Immature natural killer cell (primary cell): ENCODE measurements around the gene METTL22. TPM values are rescaled to one million over a fixed set of nuclear protein-coding genes. Genes with fewer than 3 reads are reported as not detected.

Experiments used
- DNase-seq, 3 donors: peaks; one replicate each; pipeline ENCODE4 v3.0.0; 2022; ENCODE audit warnings: mixed read lengths in 1 of 3
- H3K27ac Mint-ChIP-seq, 6 donors: one replicate each; pipeline ENCODE4 v1.8.0; 2020; ENCODE audit warnings: mixed read lengths in 6 of 6, mild to moderate bottlenecking in 5 of 6, inconsistent platforms in 4 of 6, moderate library complexity in 3 of 6
- H3K27me3 Mint-ChIP-seq, 3 donors: one replicate each; pipeline ENCODE4 v1.8.0; 2020 to 2021; ENCODE audit warnings: low read depth in 3 of 3, mild to moderate bottlenecking in 3 of 3, mixed read lengths in 3 of 3, moderate library complexity in 3 of 3, inconsistent platforms in 1 of 3
- H3K36me3 Mint-ChIP-seq, 3 donors: one replicate each; pipeline ENCODE4 v1.8.0; 2020; ENCODE audit warnings: mixed read lengths in 3 of 3, inconsistent platforms in 2 of 3, mild to moderate bottlenecking in 2 of 3
- H3K4me1 Mint-ChIP-seq, 2 donors: one replicate each; pipeline ENCODE4 v1.8.0; 2020; ENCODE audit warnings: inconsistent platforms in 2 of 2, mild to moderate bottlenecking in 2 of 2, mixed read lengths in 2 of 2, moderate library complexity in 1 of 2
- H3K4me3 Mint-ChIP-seq, 5 donors: one replicate each; pipeline ENCODE4 v1.8.0; 2020; ENCODE audit warnings: mild to moderate bottlenecking in 5 of 5, mixed read lengths in 5 of 5, inconsistent platforms in 3 of 5, moderate library complexity in 3 of 5
- H3K9me3 Mint-ChIP-seq, 6 donors: one replicate each; pipeline ENCODE4 v1.8.0; 2020; ENCODE audit warnings: mild to moderate bottlenecking in 6 of 6, mixed read lengths in 6 of 6, inconsistent platforms in 4 of 6, moderate library complexity in 3 of 6
- polyA plus RNA-seq, 3 donors: library from polyadenylated mRNA; unstranded; fragments of 300-500 nt; fragmentation: Illumina TruSeq; gene quantifications; one replicate each; pipeline ENCODE4 v1.2.3, GENCODE V29; 2021

METTL22 gene
- polyA plus RNA-seq, 3 donors from 2014 or later = 7.5 to 9.9 (median 9.4) TPM

DNA sequence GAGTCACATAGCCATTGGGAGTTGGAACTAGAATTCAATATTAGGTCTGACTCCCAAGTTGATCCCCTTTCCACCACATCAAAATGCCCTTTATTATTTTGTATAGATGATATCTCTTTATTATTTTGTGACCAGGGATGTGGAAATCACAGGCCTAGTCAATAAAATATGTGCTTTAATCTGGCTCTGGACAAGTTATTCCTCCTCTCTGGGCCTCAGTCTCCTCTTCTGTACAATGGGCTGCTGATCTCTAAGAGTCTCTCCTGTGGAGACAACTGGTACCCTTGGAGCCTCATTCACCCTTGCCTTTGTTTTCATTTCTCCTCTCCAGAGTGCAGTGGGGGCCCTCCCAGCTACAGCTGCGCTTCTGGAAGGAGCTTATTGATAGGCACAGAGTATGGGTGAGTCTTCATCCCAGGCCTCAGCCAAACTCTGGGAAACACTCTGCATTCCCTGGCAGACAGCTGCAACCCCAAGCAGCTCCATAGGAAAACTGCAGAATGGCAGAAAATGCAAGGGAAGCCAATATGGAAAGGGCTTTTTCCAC, 48.6 kb downstream of the METTL22 start:
- Mint-ChIP-seq H3K4me3 (no peak overlapping the region), H3K27me3 (peaks cover 0 to 8% (median 6%) of the 10 kb centered on the region in 3 donors), H3K36me3 (peaks cover 0 to 16% (median 13%) of the 10 kb centered on the region in 3 donors), H3K9me3 (no peaks in the 10 kb centered on the region), H3K4me1 (peaks cover 8 to 9% of the 10 kb centered on the region in 2 donors), H3K27ac (no peak overlapping the region)
- DNase-seq = no peak

DNA sequence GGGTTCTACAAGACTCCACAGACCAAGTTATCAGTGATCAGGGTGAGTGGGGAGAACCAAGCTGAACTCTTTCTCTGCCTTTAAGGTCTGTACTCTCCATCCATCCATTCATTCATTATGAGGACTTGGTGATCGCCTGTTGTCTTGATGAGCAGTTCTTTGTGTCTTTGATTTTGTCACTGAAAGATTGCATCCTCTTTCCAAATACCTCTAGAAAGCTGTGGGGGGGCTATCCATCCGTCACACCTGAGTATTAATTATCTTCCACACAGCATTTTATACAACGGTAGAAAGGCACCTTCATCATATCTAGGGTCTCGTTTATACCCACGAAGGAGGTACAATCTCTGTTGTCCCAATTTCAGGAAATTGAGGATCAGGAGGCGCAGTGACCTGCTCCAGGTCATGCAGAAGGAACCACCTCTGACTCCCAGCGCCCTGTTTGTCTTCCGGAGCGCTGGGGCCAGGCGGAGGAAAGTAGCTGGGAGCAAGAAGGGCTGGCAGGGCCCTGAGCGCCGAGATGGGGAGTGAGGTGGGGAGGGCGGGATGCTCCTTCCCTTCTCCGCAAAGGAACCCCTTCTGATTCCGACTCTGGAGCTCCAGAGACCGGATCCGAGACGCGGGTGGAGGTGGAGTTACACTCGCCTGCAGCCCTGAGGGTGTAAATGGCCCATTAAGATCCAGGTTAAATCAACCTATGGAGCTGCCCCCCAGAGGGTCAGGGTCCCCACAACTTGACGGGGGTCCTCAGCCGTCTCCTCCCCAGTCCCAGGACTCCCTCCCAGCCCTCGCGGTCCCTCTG, 52.3 kb downstream of the METTL22 start:
- Mint-ChIP-seq H3K4me3 (peak overlapping the region; percentile 79 to 92 (median 84)), H3K9me3 (no peaks in the 10 kb centered on the region), H3K36me3 (peaks cover 0 to 5% (median 4%) of the 10 kb centered on the region in 3 donors), H3K4me1 (peaks cover 16 to 21% of the 10 kb centered on the region in 2 donors), H3K27me3 (peaks cover 0 to 10% (median 6%) of the 10 kb centered on the region in 3 donors), H3K27ac (peak overlapping the region in 3 of 6 donors; percentile 45 to 82 (median 55))
- DNase-seq = no peak

DNA sequence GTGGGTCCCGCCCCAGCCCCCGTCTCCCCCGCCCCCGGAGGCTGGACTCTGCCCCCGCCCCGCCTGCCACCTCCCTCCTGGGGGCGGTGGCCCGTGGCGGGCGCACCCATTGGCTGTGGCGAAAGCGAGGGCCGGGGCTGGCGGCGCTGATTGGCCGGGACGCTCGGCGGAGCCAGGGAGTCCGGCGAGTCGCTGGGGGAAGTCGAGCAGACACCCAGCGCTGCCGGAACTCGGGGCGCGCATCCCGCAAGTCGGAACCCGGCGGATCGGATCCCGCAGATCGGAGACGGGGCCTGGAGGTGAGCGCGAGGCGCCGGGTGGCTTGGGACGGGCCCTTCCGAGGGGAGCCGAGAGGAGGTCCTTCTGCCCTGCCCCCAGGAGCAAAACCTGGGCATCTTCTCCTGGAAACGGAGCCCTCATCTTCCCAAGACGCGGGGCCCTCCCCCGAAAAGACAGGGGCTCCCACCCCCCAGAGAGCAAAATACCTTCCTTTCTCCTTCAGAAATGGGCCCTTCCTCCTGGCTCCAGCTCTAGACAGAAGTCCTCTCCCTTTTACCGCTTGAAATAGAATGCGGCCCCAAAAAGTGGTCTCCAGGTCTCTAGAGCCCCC, 53.0 kb downstream of the METTL22 start, which contains the start of gene ABAT:
Gene ABAT, plus strand, starts transcription at position 205 of the 610 bp plus-strand sequence. CDS start 61,123 bp downstream, outside the sequence.
- peak within 1 kb of the TSS; percentile 83 to 92 (median 90) for H3K4me3 Mint-ChIP-seq
- DNase-seq = peak; percentile 90 to 91 (median 90)
- H3K36me3 Mint-ChIP-seq = peaks cover 0 to 7% (median 0%) of the 10 kb centered on the region in 3 donors
- peaks cover 16 to 21% of the 10 kb centered on the region in 2 donors for H3K4me1 Mint-ChIP-seq
- H3K27me3 Mint-ChIP-seq = peaks cover 0 to 9% (median 6%) of the 10 kb centered on the region in 3 donors
- peak within 1 kb of the TSS; percentile 55 to 90 (median 84) for H3K27ac Mint-ChIP-seq
- H3K9me3 Mint-ChIP-seq = no peaks in the 10 kb centered on the region

DNA sequence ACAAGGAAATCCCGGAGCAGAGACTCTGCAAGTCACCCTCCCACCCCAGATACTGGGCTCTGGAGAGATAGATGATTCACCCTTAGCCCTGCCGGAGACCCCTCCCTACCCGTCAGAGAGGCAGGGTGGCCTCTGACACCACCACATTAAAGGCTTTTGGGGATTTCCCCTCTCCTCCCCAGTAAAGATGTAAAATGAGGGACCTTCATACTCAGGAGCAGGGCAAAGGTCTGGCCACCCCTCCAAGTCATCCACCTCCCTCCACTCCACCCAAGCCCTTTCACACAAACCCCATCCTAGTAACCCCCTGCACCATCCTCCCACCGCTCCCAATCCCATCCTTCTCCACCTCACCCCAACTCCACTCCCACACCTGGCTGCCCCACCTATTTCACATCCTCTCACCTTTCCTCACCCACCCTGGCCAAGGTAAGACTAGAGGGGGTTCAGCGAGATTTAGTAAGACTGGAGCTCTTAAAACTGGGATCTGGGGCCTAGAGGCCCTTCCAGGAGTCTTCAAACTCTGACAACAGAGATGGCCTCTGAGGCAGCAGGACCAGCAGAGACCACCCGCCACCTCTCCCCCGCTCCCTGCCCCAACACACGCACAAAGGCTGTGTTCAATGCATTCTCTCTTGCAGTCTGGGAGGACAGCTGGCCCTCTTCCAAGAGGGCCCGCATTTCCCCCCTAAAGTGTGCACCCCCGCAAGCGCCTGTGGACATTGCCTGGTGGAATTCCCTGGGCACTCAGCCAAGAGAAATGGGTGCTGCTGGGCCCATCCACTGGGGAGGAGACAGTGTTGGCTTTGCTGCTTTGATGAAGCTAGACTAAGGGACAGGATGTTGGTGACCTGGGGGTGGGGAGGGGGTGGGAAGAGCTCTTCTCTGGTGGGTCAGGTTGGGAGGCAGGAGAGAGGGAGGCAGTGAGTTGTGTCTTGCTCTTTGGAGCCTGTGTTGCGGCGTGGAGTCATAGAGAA, 54.0 kb downstream of the METTL22 start:
- H3K27me3 Mint-ChIP-seq = peaks cover 0 to 9% (median 6%) of the 10 kb centered on the region in 3 donors
- peaks cover 0 to 6% (median 0%) of the 10 kb centered on the region in 6 donors for H3K9me3 Mint-ChIP-seq
- H3K27ac Mint-ChIP-seq = peak overlapping the region; percentile 40 to 90 (median 83)
- DNase-seq = peak; percentile 19 to 28 (median 22)
- H3K36me3 Mint-ChIP-seq = peaks cover 4 to 14% (median 5%) of the 10 kb centered on the region in 3 donors
- H3K4me1 Mint-ChIP-seq = peaks cover 20 to 28% of the 10 kb centered on the region in 2 donors
- H3K4me3 Mint-ChIP-seq = peak overlapping the region; percentile 83 to 92 (median 90)

DNA sequence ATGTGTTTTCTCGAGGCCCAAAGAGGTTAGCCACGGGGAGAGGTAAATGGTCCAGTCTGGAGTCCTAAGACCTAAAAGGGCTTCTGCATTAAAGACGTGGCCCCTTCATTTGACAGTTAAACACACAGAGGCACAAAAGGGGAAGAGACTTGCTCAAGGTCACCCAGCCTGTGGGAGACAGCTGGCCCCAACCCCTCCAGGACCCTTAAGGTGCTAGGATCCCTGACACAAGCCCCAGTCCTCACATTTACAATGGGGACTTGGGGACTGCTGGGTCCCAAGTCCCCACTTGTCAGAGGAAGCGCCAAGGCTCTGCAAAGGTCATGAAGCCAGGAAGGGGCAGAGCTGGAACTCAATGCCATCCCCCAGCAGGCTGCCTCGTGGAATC, 54.7 kb downstream of the METTL22 start:
- Mint-ChIP-seq H3K4me3 (peak overlapping the region; percentile 49 to 91 (median 83)), H3K27ac (peak overlapping the region in 4 of 6 donors; percentile 51 to 82 (median 76)), H3K27me3 (peaks cover 0 to 9% (median 6%) of the 10 kb centered on the region in 3 donors), H3K4me1 (peaks cover 20 to 35% of the 10 kb centered on the region in 2 donors), H3K36me3 (peaks cover 4 to 14% (median 5%) of the 10 kb centered on the region in 3 donors), H3K9me3 (peaks cover 0 to 6% (median 0%) of the 10 kb centered on the region in 6 donors)
- DNase-seq = no peak

DNA sequence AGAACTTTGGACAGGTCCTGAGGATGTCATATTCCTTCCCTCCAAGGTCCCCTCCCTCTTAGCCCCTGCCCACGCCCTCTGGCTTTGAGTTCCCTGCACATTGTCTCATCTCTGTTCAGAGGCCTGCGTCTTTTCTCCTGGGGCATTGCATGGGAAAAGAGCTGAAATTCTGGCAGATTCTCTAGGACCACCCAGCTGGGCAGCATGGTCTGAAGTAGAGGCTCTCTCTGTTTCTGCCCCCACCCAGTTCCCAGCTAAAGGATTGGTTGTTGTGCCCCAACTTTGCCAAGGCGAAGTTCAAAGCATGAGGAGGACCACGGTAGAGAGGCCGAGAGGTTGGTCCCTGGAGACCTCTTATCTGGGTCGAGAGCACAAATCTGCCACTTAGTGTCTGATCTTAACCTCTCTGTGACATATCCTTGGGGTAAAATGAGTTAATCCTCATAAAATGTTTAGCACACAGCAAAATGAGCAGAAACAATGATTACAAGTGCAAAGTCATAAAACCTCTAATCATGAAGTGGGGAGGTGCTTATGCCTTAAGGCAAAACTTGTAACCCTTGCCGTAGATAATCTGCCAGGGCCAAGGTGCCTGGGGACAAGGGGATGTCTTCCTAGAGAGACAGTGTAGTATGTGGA, 55.4 kb downstream of the METTL22 start:
- DNase-seq = no peak
- Mint-ChIP-seq H3K27ac (no peak overlapping the region), H3K9me3 (peaks cover 0 to 6% (median 0%) of the 10 kb centered on the region in 6 donors), H3K27me3 (peaks cover 0 to 9% (median 6%) of the 10 kb centered on the region in 3 donors), H3K4me3 (peak overlapping the region in 2 of 5 donors; percentile 35 to 46), H3K4me1 (peaks cover 20 to 35% of the 10 kb centered on the region in 2 donors), H3K36me3 (peaks cover 4 to 14% (median 5%) of the 10 kb centered on the region in 3 donors)

DNA sequence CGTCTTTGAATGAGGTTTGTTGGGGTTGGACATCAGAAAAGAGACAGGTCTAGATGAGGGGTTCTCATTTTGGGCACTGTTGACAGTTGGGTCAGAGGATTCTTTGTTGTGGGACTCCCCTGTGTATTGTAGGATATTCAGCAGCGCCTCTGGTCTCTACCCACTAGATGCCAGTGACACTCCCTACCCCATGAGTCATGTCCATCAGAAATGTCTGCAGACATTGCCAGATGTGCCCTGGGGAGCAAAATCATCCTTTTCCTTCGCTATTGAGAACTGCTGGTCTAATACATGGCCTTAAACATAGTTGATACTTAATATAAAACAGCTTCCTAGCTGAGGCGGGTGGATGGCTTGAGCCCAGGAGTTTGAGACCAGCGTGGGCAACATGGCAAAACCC, 56.0 kb downstream of the METTL22 start:
- H3K4me3 Mint-ChIP-seq = no peak overlapping the region
- H3K4me1 Mint-ChIP-seq = peaks cover 20 to 35% of the 10 kb centered on the region in 2 donors
- DNase-seq = no peak
- H3K9me3 Mint-ChIP-seq = peaks cover 0 to 6% (median 0%) of the 10 kb centered on the region in 6 donors
- peaks cover 0 to 9% (median 6%) of the 10 kb centered on the region in 3 donors for H3K27me3 Mint-ChIP-seq
- peaks cover 4 to 14% (median 5%) of the 10 kb centered on the region in 3 donors for H3K36me3 Mint-ChIP-seq
- H3K27ac Mint-ChIP-seq = no peak overlapping the region

DNA sequence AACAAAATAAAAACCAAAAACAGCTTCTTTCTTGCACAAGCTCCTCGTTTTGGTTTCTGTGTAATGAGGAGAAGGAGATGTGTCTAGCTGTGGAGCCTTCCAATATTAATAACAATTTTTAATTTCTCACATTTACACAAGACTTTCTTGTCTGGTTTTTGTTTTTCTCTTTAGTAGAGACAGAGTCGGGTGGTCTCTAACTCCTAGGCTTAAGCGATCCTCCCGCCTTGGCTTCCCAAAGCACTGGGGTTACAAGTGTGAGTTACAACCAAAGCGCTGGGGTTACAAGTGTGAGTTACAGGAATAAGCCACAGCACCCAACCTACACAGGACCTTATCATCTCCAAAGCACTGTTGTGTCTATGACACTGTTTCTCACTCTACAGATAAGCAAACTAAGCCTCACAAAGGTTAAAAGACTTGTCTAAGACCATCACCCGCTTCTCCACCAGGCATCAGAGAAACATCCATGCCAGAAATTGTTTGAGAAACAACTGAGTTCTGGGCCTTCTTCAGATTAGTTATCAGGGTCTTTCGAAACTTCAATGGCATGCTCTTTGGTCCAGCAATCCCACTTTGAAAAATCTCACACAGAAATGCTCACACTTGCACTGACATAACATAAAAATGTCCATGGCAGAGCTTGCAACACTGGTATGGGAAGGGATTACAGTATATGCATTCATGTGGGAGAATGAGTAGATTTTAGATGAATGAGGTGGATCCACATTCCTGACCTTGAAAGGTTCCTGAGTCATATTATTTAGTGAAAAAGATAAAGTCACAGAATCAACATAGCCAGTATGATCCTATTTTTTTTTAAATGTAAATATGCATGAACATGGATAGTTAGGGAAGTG, 56.8 kb downstream of the METTL22 start:
- peaks cover 0 to 6% (median 0%) of the 10 kb centered on the region in 6 donors for H3K9me3 Mint-ChIP-seq
- DNase-seq = no peak
- H3K4me3 Mint-ChIP-seq = no peak overlapping the region
- H3K4me1 Mint-ChIP-seq = peaks cover 20 to 35% of the 10 kb centered on the region in 2 donors
- peaks cover 4 to 14% (median 5%) of the 10 kb centered on the region in 3 donors for H3K36me3 Mint-ChIP-seq
- no peak overlapping the region for H3K27ac Mint-ChIP-seq
- peaks cover 0 to 9% (median 6%) of the 10 kb centered on the region in 3 donors for H3K27me3 Mint-ChIP-seq

DNA sequence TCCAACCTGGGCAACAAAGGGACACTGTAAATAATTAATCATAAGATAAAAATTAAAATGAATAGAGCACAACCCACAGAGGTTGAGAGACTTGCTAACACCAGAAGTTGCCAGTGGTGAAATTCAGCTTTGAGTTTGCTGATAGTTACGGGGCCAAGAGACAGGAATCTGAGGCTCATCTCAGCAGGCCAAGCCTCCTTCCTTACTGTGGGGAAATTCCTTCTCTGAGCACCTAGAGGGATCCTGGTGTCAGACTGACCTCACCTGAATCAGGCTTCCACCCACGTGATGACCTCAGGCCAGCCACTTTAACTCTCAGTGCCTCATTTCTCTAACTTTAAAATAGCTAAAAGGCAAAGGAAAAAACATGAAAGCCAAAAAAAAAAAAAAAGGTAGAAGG, 57.7 kb downstream of the METTL22 start:
- H3K4me1 Mint-ChIP-seq = peaks cover 16 to 30% of the 10 kb centered on the region in 2 donors
- H3K36me3 Mint-ChIP-seq = peaks cover 8 to 14% (median 9%) of the 10 kb centered on the region in 3 donors
- H3K27ac Mint-ChIP-seq = no peak overlapping the region
- DNase-seq = no peak
- H3K4me3 Mint-ChIP-seq = no peak overlapping the region
- H3K9me3 Mint-ChIP-seq = peaks cover 0 to 6% (median 0%) of the 10 kb centered on the region in 6 donors
- peaks cover 0 to 9% (median 6%) of the 10 kb centered on the region in 3 donors for H3K27me3 Mint-ChIP-seq

DNA sequence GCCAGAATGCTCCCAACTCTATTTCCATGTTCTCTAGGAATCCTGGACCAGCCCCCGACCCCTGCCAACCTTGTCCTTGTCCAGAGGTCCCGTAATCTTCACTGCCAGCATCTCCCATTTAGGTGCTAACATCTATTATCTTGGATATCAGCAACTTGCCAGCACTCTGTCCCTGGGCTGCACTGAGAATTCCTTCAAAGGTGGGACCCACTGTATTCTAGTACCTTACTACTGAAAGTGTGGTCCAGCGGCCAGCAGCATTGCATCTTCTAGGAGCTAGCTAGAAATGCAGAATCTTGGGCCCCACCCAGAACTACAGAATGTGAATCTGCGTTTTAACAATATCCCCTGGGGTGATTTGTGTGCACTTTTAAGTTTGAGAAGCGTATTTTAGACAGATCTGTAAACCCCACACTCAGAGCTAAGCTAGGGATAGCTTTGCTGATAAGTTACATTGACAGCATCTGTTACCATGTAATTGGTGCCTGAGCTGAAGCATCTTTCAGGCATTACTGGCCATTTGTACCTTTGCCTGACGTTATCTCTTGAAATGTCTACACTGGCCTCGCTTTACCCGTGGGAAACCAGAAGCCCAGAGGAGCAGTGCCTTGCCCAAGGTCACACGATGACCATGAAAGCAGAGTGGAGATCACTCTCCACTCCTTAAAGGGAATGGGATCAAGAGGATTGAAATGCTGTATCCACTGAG, 61.2 kb downstream of the METTL22 start:
- peaks cover 3 to 15% of the 10 kb centered on the region in 2 donors for H3K4me1 Mint-ChIP-seq
- H3K36me3 Mint-ChIP-seq = peaks cover 9 to 19% (median 15%) of the 10 kb centered on the region in 3 donors

DNA sequence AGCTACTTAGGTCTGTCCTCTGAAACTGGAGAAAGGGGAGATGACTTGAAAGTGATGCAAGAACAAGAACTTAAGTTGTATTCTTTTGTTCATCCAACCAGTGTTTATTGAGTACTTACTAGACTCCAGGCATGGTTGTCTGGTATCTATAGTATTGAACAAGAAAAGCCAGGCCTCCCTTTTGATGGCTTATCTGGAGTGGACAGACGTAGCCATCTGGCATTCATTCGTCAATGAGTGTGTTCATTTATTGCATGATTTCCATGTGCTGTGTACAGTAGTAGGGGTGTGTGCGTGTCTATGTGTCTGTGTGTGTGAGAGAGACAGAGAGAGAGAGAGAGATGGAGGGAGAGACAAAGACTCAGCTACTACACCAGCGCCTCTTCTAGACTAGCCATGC, 62.1 kb downstream of the METTL22 start:
- Mint-ChIP-seq H3K27me3 (no peaks in the 10 kb centered on the region), H3K4me1 (peaks cover 3 to 15% of the 10 kb centered on the region in 2 donors), H3K27ac (no peak overlapping the region), H3K36me3 (peaks cover 9 to 15% (median 15%) of the 10 kb centered on the region in 3 donors), H3K9me3 (peaks cover 0 to 6% (median 0%) of the 10 kb centered on the region in 6 donors), H3K4me3 (no peak overlapping the region)
- DNase-seq = no peak

More for the DNA sequence above, 61.2 kb downstream of the METTL22 start:
- no peak overlapping the region for H3K27ac Mint-ChIP-seq
- no peak for DNase-seq
- H3K27me3 Mint-ChIP-seq = no peaks in the 10 kb centered on the region
- H3K4me3 Mint-ChIP-seq = no peak overlapping the region
- H3K9me3 Mint-ChIP-seq = peaks cover 0 to 6% (median 0%) of the 10 kb centered on the region in 6 donors
